Activated CD8-positive, alpha-beta memory T cell treated with anti-CD3 and anti-CD28 coated beads for 1 hour (primary cell): Measurements from ENCODE around the gene DERL2.
"Not testable (repeated sequence)": the region's sequence is repeated elsewhere in the genome, so short reads cannot be mapped to it uniquely, and the experiment has no call there.

ENCODE experiments used
- DNase-seq, 2 donors: peaks; one replicate each; pipeline ENCODE4 v3.0.0-alpha.2; 2020; ENCODE audit warnings: low read depth in 1 of 2; ENCODE audit errors: extremely low read depth in 1 of 2

Gene DERL2

GRCh38 chr17:5438716-5439445, 47.1 kb downstream of the DERL2 start, which contains the start of gene C1QBP:
C1QBP (minus strand) TSS chr17:5439155; CDS start chr17:5439073, 82 bp downstream.
- DNase-seq: peak; percentile 67 to 89

GRCh38 chr17:5437721-5438317, 48.2 kb downstream of the DERL2 start:
- DNase-seq: no peak

- DNase-seq: not testable (repeated sequence)
Measured at GRCh38 chr17:5435781-5436315, 50.1 kb downstream of the DERL2 start.

GRCh38 chr17:5434984-5435383, 51.0 kb downstream of the DERL2 start:
- DNase-seq: no peak

GRCh38 chr17:5431949-5432556, 53.9 kb downstream of the DERL2 start:
- DNase-seq: no peak

GRCh38 chr17:5431234-5431633, 54.7 kb downstream of the DERL2 start:
- DNase-seq: not testable (repeated sequence)

GRCh38 chr17:5430413-5430999, 55.5 kb downstream of the DERL2 start:
- DNase-seq: no peak

- DNase-seq: no peak
Measured at GRCh38 chr17:5429191-5429887, 56.6 kb downstream of the DERL2 start.

- no peak for DNase-seq
Measured at GRCh38 chr17:5425826-5426225, 60.2 kb downstream of the DERL2 start.

- DNase-seq: no peak
Measured at GRCh38 chr17:5424909-5425308, 61.1 kb downstream of the DERL2 start.

- DNase-seq: no peak
Measured at GRCh38 chr17:5422505-5422904, 63.5 kb downstream of the DERL2 start.
